H1 (cell line): Measurements from ENCODE around the gene C17orf100. TPM values are rescaled to one million over a fixed set of nuclear protein-coding genes. Genes with fewer than 3 reads are reported as not detected.

Experiments used
- CTCF ChIA-PET: fragments of 300-600 bp; sonication (Branson Sonifier 250); formaldehyde crosslinking; loops from one replicate; lab custom pipeline; 2021; ENCODE audit not compliant: partially characterized antibody; lab: Charles Lee
- POLR2A ChIA-PET: fragments of 300-600 bp; sonication (Branson Sonifier 250); formaldehyde crosslinking; loops from one replicate; lab custom pipeline; 2021; ENCODE audit warnings: inconsistent platforms; ENCODE audit not compliant: partially characterized antibody; lab: Charles Lee
- DNase-seq, 2 experiments: peaks; one replicate each; pipeline versions ENCODE4 v3.0.0 to v3.0.0-alpha.2; 2010 to 2022; ENCODE audit warnings: low spot score in 2 of 2, low read depth in 1 of 2, mixed read lengths in 1 of 2
- FAIRE-seq: peaks from 2 replicates; lab custom pipeline; 2011; peaks lifted over from hg19 to GRCh38; lab: Jason Lieb, UNC
- H2AFZ ChIP-seq: 2 replicates; pipeline ENCODE4 v1.8.1; 2012; ENCODE audit warnings: low read length, inconsistent platforms
- H2AK5ac ChIP-seq: 2 replicates; pipeline ENCODE4 v1.6.1; 2013; ENCODE audit warnings: low read depth, low read length
- H2BK120ac ChIP-seq: replicated peaks from 2 replicates; pipeline ENCODE3; 2013; ENCODE audit warnings: low read depth, low read length, inconsistent platforms
- H2BK12ac ChIP-seq: 2 replicates; pipeline ENCODE4 v1.6.1; 2013; ENCODE audit warnings: low read depth, low read length
- H2BK15ac ChIP-seq: 2 replicates; pipeline ENCODE4 v1.6.1; 2013; ENCODE audit warnings: low read length
- H2BK20ac ChIP-seq: 2 replicates; pipeline ENCODE4 v1.6.1; 2013; ENCODE audit warnings: low read length
- H2BK5ac ChIP-seq: 2 replicates; pipeline ENCODE4 v1.6.1; 2013; ENCODE audit warnings: low read depth, low read length
- H3K14ac ChIP-seq: 2 replicates; pipeline ENCODE4 v1.6.1; 2013; ENCODE audit warnings: inconsistent platforms; ENCODE audit not compliant: insufficient read length
- H3K18ac ChIP-seq: 2 replicates; pipeline ENCODE4 v1.6.1; 2013; ENCODE audit warnings: low read length; ENCODE audit errors: extremely low read depth
- H3K23ac ChIP-seq: 2 replicates; pipeline ENCODE4 v1.6.1; 2013; ENCODE audit warnings: inconsistent platforms; ENCODE audit not compliant: insufficient read length
- H3K23me2 ChIP-seq: 2 replicates; pipeline ENCODE4 v1.6.1; 2013; ENCODE audit warnings: low read depth, low read length
- H3K27ac ChIP-seq: 2 replicates; pipeline ENCODE4 v1.6.1; 2011; ENCODE audit warnings: low read depth, low read length, inconsistent platforms
- H3K27me3 ChIP-seq, 4 experiments: replicated peaks in 1 of 4; 1 replicate in 1 of 4; 2 replicates in 3 of 4; pipeline versions ENCODE4 v1.6.1 to v1.8.1; 2011 to 2013; ENCODE audit warnings: low read length in 3 of 4, mild to moderate bottlenecking in 3 of 4, inconsistent platforms in 2 of 4, mixed read lengths in 2 of 4, moderate library complexity in 1 of 4; ENCODE audit not compliant: control insufficient read depth in 3 of 4, insufficient read depth in 3 of 4; ENCODE audit errors: extremely low read depth in 1 of 4
- H3K36me3 ChIP-seq, 4 experiments: 2 replicates each; pipeline versions ENCODE4 v1.6.1 to v1.8.1; 2011 to 2013; ENCODE audit warnings: mild to moderate bottlenecking in 4 of 4, low read length in 3 of 4, moderate library complexity in 2 of 4, control low read depth in 1 of 4, inconsistent platforms in 1 of 4; ENCODE audit not compliant: insufficient read depth in 4 of 4, control insufficient read depth in 2 of 4
- H3K4ac ChIP-seq: replicated peaks from 2 replicates; pipeline ENCODE3; 2013; ENCODE audit warnings: low read length, low read depth, mixed read lengths, inconsistent platforms; ENCODE audit not compliant: insufficient read length
- H3K4me1 ChIP-seq, 4 experiments: replicated peaks in 1 of 4; 1 replicate in 1 of 4; 2 replicates in 3 of 4; pipeline versions ENCODE4 v1.6.1 to v1.8.1; 2011 to 2013; ENCODE audit warnings: low read length in 3 of 4, inconsistent platforms in 2 of 4, mixed read lengths in 1 of 4; ENCODE audit not compliant: insufficient read depth in 4 of 4, control insufficient read depth in 3 of 4
- H3K4me2 ChIP-seq, 2 experiments: 2 replicates each; pipeline versions ENCODE4 v1.6.1 to v1.8.1; 2011 to 2013; ENCODE audit warnings: low read depth in 2 of 2, low read length in 2 of 2, control low read depth in 1 of 2, inconsistent platforms in 1 of 2, mild to moderate bottlenecking in 1 of 2; ENCODE audit not compliant: insufficient read depth in 1 of 2
- H3K4me3 ChIP-seq, 4 experiments: fragments of 200-600, 300-600 bp in 1 of 4; sonication (generic), shearing (Covaris generic), sonication (Bioruptor Twin) in 1 of 4; 2 replicates each; pipeline versions ENCODE4 v1.5.1 to v1.8.1; 2011 to 2016; ENCODE audit warnings: low read length in 4 of 4, low read depth in 3 of 4, control low read depth in 2 of 4, inconsistent platforms in 2 of 4, mild to moderate bottlenecking in 2 of 4, mixed read lengths in 1 of 4, moderate library complexity in 1 of 4; ENCODE audit not compliant: insufficient read depth in 2 of 4; ENCODE audit errors: extremely low read depth in 1 of 4
- H3K56ac ChIP-seq: replicated peaks from 2 replicates; pipeline ENCODE3; 2013; ENCODE audit warnings: low read depth, mild to moderate bottlenecking, mixed read lengths, low read length, inconsistent platforms; ENCODE audit not compliant: insufficient read length
- H3K79me1 ChIP-seq: 2 replicates; pipeline ENCODE4 v1.6.1; 2013; ENCODE audit warnings: low read depth, low read length, control low read depth
- H3K79me2 ChIP-seq, 2 experiments: 2 replicates each; pipeline versions ENCODE4 v1.6.1 to v1.8.1; 2012 to 2013; ENCODE audit warnings: low read length in 2 of 2, mild to moderate bottlenecking in 2 of 2, inconsistent platforms in 1 of 2; ENCODE audit not compliant: insufficient read depth in 2 of 2, control insufficient read depth in 1 of 2
- H3K9ac ChIP-seq, 4 experiments: replicated peaks in 1 of 4; 1 replicate in 1 of 4; 2 replicates in 3 of 4; pipeline versions ENCODE4 v1.6.1 to v1.8.1; 2011 to 2013; ENCODE audit warnings: low read depth in 3 of 4, low read length in 3 of 4, control low read depth in 2 of 4, mild to moderate bottlenecking in 2 of 4, moderate library complexity in 2 of 4, inconsistent platforms in 1 of 4; ENCODE audit errors: extremely low read depth in 1 of 4
- H3K9me3 ChIP-seq, 2 experiments: 2 replicates each; pipeline versions ENCODE4 v1.6.1 to v1.8.1; 2012 to 2013; ENCODE audit warnings: mild to moderate bottlenecking in 2 of 2, moderate library complexity in 2 of 2, control low read depth in 1 of 2, inconsistent platforms in 1 of 2, low read depth in 1 of 2, low read length in 1 of 2, mixed read lengths in 1 of 2; ENCODE audit not compliant: insufficient read depth in 2 of 2
- H4K20me1 ChIP-seq, 2 experiments: replicated peaks in 1 of 2; 2 replicates each; pipeline versions ENCODE3 to v1.8.1; 2011 to 2013; ENCODE audit warnings: inconsistent platforms in 2 of 2, low read length in 2 of 2, mild to moderate bottlenecking in 1 of 2; ENCODE audit not compliant: insufficient read depth in 2 of 2, control insufficient read depth in 1 of 2
- H4K5ac ChIP-seq: 2 replicates; pipeline ENCODE4 v1.6.1; 2013; ENCODE audit warnings: low read length, low read depth, mixed read lengths, inconsistent platforms; ENCODE audit not compliant: insufficient read length
- H4K8ac ChIP-seq: 2 replicates; pipeline ENCODE4 v1.8.0; 2013; ENCODE audit warnings: mild to moderate bottlenecking, moderate library complexity, low read length, inconsistent platforms; ENCODE audit not compliant: insufficient read depth; ENCODE audit errors: extremely low read depth
- H4K91ac ChIP-seq: replicated peaks from 2 replicates; pipeline ENCODE3; 2013; ENCODE audit warnings: low read length, mixed read lengths, inconsistent platforms; ENCODE audit not compliant: insufficient read length
- CREB1 ChIP-seq: IDR thresholded peaks from 2 replicates; pipeline ENCODE4 v1.6.1; 2012; ENCODE audit warnings: inconsistent platforms
- CTBP2 ChIP-seq: IDR thresholded peaks from 2 replicates; pipeline ENCODE4 v1.7.0; 2011; ENCODE audit warnings: borderline replicate concordance, mild to moderate bottlenecking, moderate library complexity, mixed read lengths, low read length; ENCODE audit not compliant: insufficient read depth, insufficient read length
- KDM5A ChIP-seq: fragments of 200-600 bp; IDR thresholded peaks from 2 replicates; pipeline ENCODE4 v1.7.1; 2012; ENCODE audit warnings: mild to moderate bottlenecking, low read length, inconsistent platforms, mixed read lengths
- YY1 ChIP-seq: IDR thresholded peaks from 2 replicates; pipeline ENCODE4 v1.6.1; 2011; ENCODE audit warnings: low read depth, mild to moderate bottlenecking, low read length
- WGBS, 2 experiments: shearing (Covaris generic) in 1 of 2; methylation state at CpG; one replicate each; pipeline versions ENCODE4 v1.1.6 to v1.1.7; 2013 to 2015; ENCODE audit warnings: low lambda C conversion rate in 2 of 2, mixed read lengths in 2 of 2, inconsistent platforms in 1 of 2, low coverage in 1 of 2, missing lambda C conversion rate in 1 of 2; ENCODE audit not compliant: insufficient replicate concordance in 2 of 2, insufficient coverage in 1 of 2, insufficient read length in 1 of 2; ENCODE audit errors: extremely low coverage in 1 of 2, missing lambda C conversion rate in 1 of 2; 5-methylcytosine and 5-hydroxymethylcytosine counted together
- polyA plus RNA-seq, 7 experiments: library from polyadenylated mRNA; depleted of rRNA in 3 of 7; stranded (reverse) in 5 of 7; unstranded in 2 of 7; fragments of >200 nt in 5 of 7; fragments of 200-250 nt in 2 of 7; gene quantifications; 1 replicate in 5 of 7; 2 replicates in 1 of 7; 4 replicates in 1 of 7; pipeline versions ENCODE4 v1.2.1 to v1.2.3, GENCODE V29; 2011 to 2013; ENCODE audit warnings: missing spikeins in 2 of 7, mixed read lengths in 2 of 7
- total RNA-seq: library from RNA; stranded (reverse); fragmentation: NEBNext Ultra II Directional; extraction: Animal tissue kit (Norgen Biotek cat#: 25700); gene quantifications from 2 replicates; pipeline ENCODE4 v1.2.1, GENCODE V29; 2021

Gene C17orf100
- total and polyA plus RNA-seq, 2 of the 8 experiments (the other 6 are each of a cell fraction or from before 2014, with no cell fraction given), result 2.1 to 2.8 TPM

- H2AFZ ChIP-seq, result no peak overlapping the region
- no peak overlapping the region for H4K8ac ChIP-seq
- CTCF ChIA-PET, result interaction anchor here (1.2 to 2.6 kb wide), 8 partner anchors 9 to 229 kb away, joined by 3 to 13 read pairs (median 5); partner anchors contain the start of gene SLC13A5
- H2BK120ac ChIP-seq, result no peak overlapping the region
- no peaks in the 10 kb centered on the region for H3K9me3 ChIP-seq
- no peak overlapping the region for H2BK20ac ChIP-seq
- FAIRE-seq (no peak), DNase-seq (no peak)
- no peak overlapping the region for H3K56ac ChIP-seq
- H3K9ac ChIP-seq, result no peak overlapping the region
- H3K79me2 ChIP-seq, result no peaks in the 10 kb centered on the region
- no peaks in the 10 kb centered on the region; a peak in 1 of 7 replicates for H3K27me3 ChIP-seq
- no peak overlapping the region for H4K91ac ChIP-seq
- H3K14ac ChIP-seq, result no peak overlapping the region
- H3K79me1 ChIP-seq, result no peaks in the 10 kb centered on the region
- no peak overlapping the region for H3K27ac ChIP-seq
- H3K23me2 ChIP-seq, result no peaks in the 10 kb centered on the region
- no peak overlapping the region for H3K4me3 ChIP-seq
- no peak overlapping the region for H3K18ac ChIP-seq
- no peak overlapping the region for H2BK15ac ChIP-seq
- POLR2A ChIA-PET, result interaction anchor here (0.5 kb wide), 1 partner anchor 1211 kb away, joined by 4 read pairs; no protein-coding TSS in a partner anchor
- no peak overlapping the region for H3K4me2 ChIP-seq
- H3K36me3 ChIP-seq, result no peaks in the 10 kb centered on the region
- no peak overlapping the region for H3K23ac ChIP-seq
- no peak overlapping the region for H3K4ac ChIP-seq
- no peaks in the 10 kb centered on the region for H4K20me1 ChIP-seq
- no peak overlapping the region for H2BK12ac ChIP-seq
- H2AK5ac ChIP-seq, result no peak overlapping the region
- H3K4me1 ChIP-seq, result no peaks in the 10 kb centered on the region; a peak in 2 of 7 replicates
- WGBS, 2 experiments, result 89% methylated on average over 5 of the region's 5 CpGs; no CpG with 5 or more reads in 1 of the 2 experiments
- H4K5ac ChIP-seq, result no peak overlapping the region
- H2BK5ac ChIP-seq, result no peak overlapping the region
- TF ChIP-seq CTBP2 (no peak), YY1 (no peak), KDM5A (no peak), CREB1 (no peak)
These were observed 30.1 kb downstream of the C17orf100 start for GRCh38 chr17:6681671-6682070.
